Astrocyte (in vitro differentiated cells and primary cell): ENCODE results near the gene OR51B6.
"Not testable (repeated sequence)": the region's sequence is repeated elsewhere in the genome, so short reads cannot be mapped to it uniquely, and the experiment has no call there.

ENCODE experiments used
- CTCF ChIP-seq: IDR thresholded peaks from 2 replicates; pipeline ENCODE4 v1.5.1; 2011; ENCODE audit warnings: low read depth, mild to moderate bottlenecking, inconsistent platforms, low read length, moderate library complexity; ENCODE audit not compliant: insufficient read depth
- EZH2 ChIP-seq: IDR thresholded peaks from 2 replicates; pipeline ENCODE4 v1.6.1; 2012; ENCODE audit warnings: mild to moderate bottlenecking, low read length, inconsistent platforms; ENCODE audit not compliant: insufficient read depth

GRCh38 chr11:5356031-5356430 lies 4.7 kb downstream of the OR51B6 start:
- TF ChIP-seq CTCF, EZH2: not testable (repeated sequence)
